Measurements from ENCODE around the gene KCNA3. TPM values are rescaled to one million over a fixed set of nuclear protein-coding genes. Genes with fewer than 3 reads are reported as not detected.
A peak's percentile ranks its signal among the peaks of the same experiment; 100 is the strongest.

Gene KCNA3
- total RNA-seq, 1 donor from 2014 or later, result 3.5 TPM

- no peak for DNase-seq (ENCODE audit: low spot score)
Measured at GRCh38 chr1:110639724-110640386, 34.9 kb downstream of the KCNA3 start.

- DNase-seq (ENCODE audit: low spot score), result no peak
Measured at GRCh38 chr1:110638556-110638955, 36.2 kb downstream of the KCNA3 start.

GRCh38 chr1:110638058-110638457 lies 36.7 kb downstream of the KCNA3 start:
- DNase-seq (ENCODE audit: low spot score), result no peak

- no peak for DNase-seq (ENCODE audit: low spot score)
Measured at GRCh38 chr1:110637475-110637874, 37.3 kb downstream of the KCNA3 start.

GRCh38 chr1:110636149-110636935 lies 38.4 kb downstream of the KCNA3 start:
- DNase-seq (ENCODE audit: low spot score), result no peak

- DNase-seq (ENCODE audit: low spot score), result no peak
Measured at GRCh38 chr1:110635434-110635833, 39.3 kb downstream of the KCNA3 start.

GRCh38 chr1:110634455-110635311 lies 40.1 kb downstream of the KCNA3 start:
- DNase-seq (ENCODE audit: low spot score), result peak; percentile 68

GRCh38 chr1:110634086-110634454 lies 40.7 kb downstream of the KCNA3 start:
- DNase-seq (ENCODE audit: low spot score), result no peak

- no peak for DNase-seq (ENCODE audit: low spot score)
Measured at GRCh38 chr1:110633646-110634030, 41.1 kb downstream of the KCNA3 start.

GRCh38 chr1:110631836-110632620 lies 42.7 kb downstream of the KCNA3 start:
- DNase-seq (ENCODE audit: low spot score), result no peak

- DNase-seq (ENCODE audit: low spot score), result peak; percentile 71
Measured at GRCh38 chr1:110630839-110631663, 43.7 kb downstream of the KCNA3 start.

GRCh38 chr1:110628323-110629105 lies 46.2 kb downstream of the KCNA3 start:
- no peak for DNase-seq (ENCODE audit: low spot score)

- no peak for DNase-seq (ENCODE audit: low spot score)
Measured at GRCh38 chr1:110627764-110628163, 47.0 kb downstream of the KCNA3 start.

GRCh38 chr1:110626889-110627288 lies 47.9 kb downstream of the KCNA3 start:
- no peak for DNase-seq (ENCODE audit: low spot score)

Other genes with a start within 250 kb of the KCNA3 start
- gene PROK1, start 223.8 kb downstream of the KCNA3 start, total RNA-seq, result 0.40 TPM
- gene KCNA10, start 155.8 kb downstream of the KCNA3 start, total RNA-seq, result not detected
- gene KCNA2, start 68.6 kb downstream of the KCNA3 start, total RNA-seq, result 1.8 TPM
- 39.4 TPM for gene CD53, start 198.2 kb upstream of the KCNA3 start, total RNA-seq

Data from mucosa of gallbladder (tissue), 1 donor.